OCI-LY7 (cell line): ENCODE data around the gene TNXB.
"Not testable (repeated sequence)": the region's sequence is repeated elsewhere in the genome, so short reads cannot be mapped to it uniquely, and the experiment has no call there.

ENCODE experiments used
- CTCF ChIP-seq: fragments of 200-600 bp; sonication (generic); conservative IDR thresholded peaks from 2 replicates; pipeline ENCODE4 v1.5.1; 2014; ENCODE audit warnings: mild to moderate bottlenecking, antibody characterized with exemption, low read length, moderate library complexity, mixed read lengths
- EZH2phosphoT487 ChIP-seq: fragments of 200-600 bp; sonication (generic); IDR thresholded peaks from 2 replicates; pipeline ENCODE4 v1.6.1; 2018; ENCODE audit warnings: low read depth, borderline replicate concordance, mild to moderate bottlenecking, mixed run types, antibody characterized with exemption, low read length, moderate library complexity, mixed read lengths

- not testable (repeated sequence) for TF ChIP-seq CTCF, EZH2phosphoT487
Observed at GRCh38 chr6:32014547-32014946, 94.6 kb downstream of the TNXB start, which contains the start of gene C4B.
